NCI-H187 (cell line): ENCODE measurements around the gene STXBP6.

Experiments
- DNase-seq, 2 experiments: peaks; one replicate each; lab custom pipeline; 2025; lab: John Stamatoyannopoulos, UW

The STXBP6 gene

GRCh38 chr14:25052385-25052784 lies 2.4 kb upstream of the STXBP6 start:
- no peak for DNase-seq

- DNase-seq, result no peak
Observed at GRCh38 chr14:25050269-25051150, 563 bp upstream of the STXBP6 start.

GRCh38 chr14:25049093-25049567 lies 817 bp downstream of the STXBP6 start:
- no peak for DNase-seq

- no peak for DNase-seq
Observed at GRCh38 chr14:25048170-25049016, 1.6 kb downstream of the STXBP6 start.

- no peak for DNase-seq
Observed at GRCh38 chr14:25046301-25046943, 3.5 kb downstream of the STXBP6 start.

GRCh38 chr14:25044106-25044698 lies 5.7 kb downstream of the STXBP6 start:
- no peak for DNase-seq

GRCh38 chr14:25042362-25043299 lies 7.3 kb downstream of the STXBP6 start:
- DNase-seq, result no peak

- peak; percentile 29 to 57 for DNase-seq
Observed at GRCh38 chr14:25041898-25042297, 8.0 kb downstream of the STXBP6 start.

GRCh38 chr14:25041484-25041883 lies 8.5 kb downstream of the STXBP6 start:
- no peak for DNase-seq

- no peak for DNase-seq
Observed at GRCh38 chr14:25039933-25040332, 10.0 kb downstream of the STXBP6 start.

- DNase-seq, result no peak
Observed at GRCh38 chr14:25038044-25038668, 11.8 kb downstream of the STXBP6 start.

- no peak for DNase-seq
Observed at GRCh38 chr14:25037032-25037431, 12.9 kb downstream of the STXBP6 start.

GRCh38 chr14:25034803-25035681 lies 14.9 kb downstream of the STXBP6 start:
- no peak for DNase-seq

- no peak for DNase-seq
Observed at GRCh38 chr14:25033358-25033757, 16.6 kb downstream of the STXBP6 start.

GRCh38 chr14:25032092-25032784 lies 17.7 kb downstream of the STXBP6 start:
- DNase-seq, result no peak

GRCh38 chr14:25026476-25027137 lies 23.3 kb downstream of the STXBP6 start:
- no peak for DNase-seq

- DNase-seq, result no peak
Observed at GRCh38 chr14:25019892-25020291, 30.1 kb downstream of the STXBP6 start.

- DNase-seq, result no peak
Observed at GRCh38 chr14:25017562-25017961, 32.4 kb downstream of the STXBP6 start.
